PFSK-1 (cell line): ENCODE measurements around the gene GOLM1.

Source experiments
- FOXP2 ChIP-seq: optimal IDR thresholded peaks from 2 replicates; pipeline ENCODE3; 2011; ENCODE audit warnings: borderline replicate concordance, control low read depth, inconsistent platforms; ENCODE audit not compliant: insufficient read depth; ENCODE audit errors: extremely low read length, extremely low read depth
- POLR2AphosphoS5 ChIP-seq: IDR thresholded peaks from 2 replicates; pipeline ENCODE4 v1.6.1; 2012; ENCODE audit warnings: low read depth, mild to moderate bottlenecking, control low read depth, low read length, moderate library complexity
- SIN3A ChIP-seq: IDR thresholded peaks from 2 replicates; pipeline ENCODE4 v1.6.1; 2012; ENCODE audit warnings: mild to moderate bottlenecking, low read length, moderate library complexity, borderline replicate concordance; ENCODE audit not compliant: insufficient read depth
- TAF1 ChIP-seq: IDR thresholded peaks from 2 replicates; pipeline ENCODE4 v1.6.1; 2012; ENCODE audit warnings: low read length, control low read depth, borderline replicate concordance; ENCODE audit not compliant: insufficient read depth
- TF ChIP-seq, protein P1 (sequence below), 2 experiments: IDR thresholded peaks; 2 replicates each; pipeline versions ENCODE4 v1.6.1 to v1.8.0; 2011 to 2012; ENCODE audit warnings: low read depth in 2 of 2, low read length in 2 of 2, control low read depth in 1 of 2, inconsistent platforms in 1 of 2, mild to moderate bottlenecking in 1 of 2, moderate library complexity in 1 of 2; ENCODE audit not compliant: insufficient read depth in 1 of 2

DNA sequence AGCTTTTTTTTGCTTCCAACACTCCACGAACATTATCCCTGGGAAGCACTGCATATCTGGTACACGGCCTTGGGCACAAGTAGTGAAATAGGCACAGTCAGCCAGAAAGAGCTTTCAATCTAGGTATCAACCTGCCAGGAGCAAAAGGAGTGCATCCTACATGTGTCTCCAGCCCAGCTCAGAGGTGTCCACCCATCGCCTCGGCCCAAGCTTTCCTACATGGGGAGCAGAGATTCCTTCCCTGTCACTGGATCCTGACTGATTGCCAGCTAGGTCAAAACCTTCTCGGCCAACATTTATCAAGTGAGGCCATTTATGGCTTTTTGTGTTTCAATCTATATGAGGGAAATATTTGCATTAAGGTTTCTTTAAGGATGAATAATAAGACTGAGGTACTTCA, 55.8 kb downstream of the GOLM1 start:
- TF ChIP-seq, protein P1, sequence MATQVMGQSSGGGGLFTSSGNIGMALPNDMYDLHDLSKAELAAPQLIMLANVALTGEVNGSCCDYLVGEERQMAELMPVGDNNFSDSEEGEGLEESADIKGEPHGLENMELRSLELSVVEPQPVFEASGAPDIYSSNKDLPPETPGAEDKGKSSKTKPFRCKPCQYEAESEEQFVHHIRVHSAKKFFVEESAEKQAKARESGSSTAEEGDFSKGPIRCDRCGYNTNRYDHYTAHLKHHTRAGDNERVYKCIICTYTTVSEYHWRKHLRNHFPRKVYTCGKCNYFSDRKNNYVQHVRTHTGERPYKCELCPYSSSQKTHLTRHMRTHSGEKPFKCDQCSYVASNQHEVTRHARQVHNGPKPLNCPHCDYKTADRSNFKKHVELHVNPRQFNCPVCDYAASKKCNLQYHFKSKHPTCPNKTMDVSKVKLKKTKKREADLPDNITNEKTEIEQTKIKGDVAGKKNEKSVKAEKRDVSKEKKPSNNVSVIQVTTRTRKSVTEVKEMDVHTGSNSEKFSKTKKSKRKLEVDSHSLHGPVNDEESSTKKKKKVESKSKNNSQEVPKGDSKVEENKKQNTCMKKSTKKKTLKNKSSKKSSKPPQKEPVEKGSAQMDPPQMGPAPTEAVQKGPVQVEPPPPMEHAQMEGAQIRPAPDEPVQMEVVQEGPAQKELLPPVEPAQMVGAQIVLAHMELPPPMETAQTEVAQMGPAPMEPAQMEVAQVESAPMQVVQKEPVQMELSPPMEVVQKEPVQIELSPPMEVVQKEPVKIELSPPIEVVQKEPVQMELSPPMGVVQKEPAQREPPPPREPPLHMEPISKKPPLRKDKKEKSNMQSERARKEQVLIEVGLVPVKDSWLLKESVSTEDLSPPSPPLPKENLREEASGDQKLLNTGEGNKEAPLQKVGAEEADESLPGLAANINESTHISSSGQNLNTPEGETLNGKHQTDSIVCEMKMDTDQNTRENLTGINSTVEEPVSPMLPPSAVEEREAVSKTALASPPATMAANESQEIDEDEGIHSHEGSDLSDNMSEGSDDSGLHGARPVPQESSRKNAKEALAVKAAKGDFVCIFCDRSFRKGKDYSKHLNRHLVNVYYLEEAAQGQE (IDR thresholded peaks at IDR 0.05; ENCODE audit: insufficient read depth in 1 of 2, low read depth in 2 of 2, low read length in 2 of 2), result no peak
- TF ChIP-seq SIN3A (no peak), POLR2AphosphoS5 (no peak), TAF1 (no peak), FOXP2 (no peak)
